Measurements from ENCODE around the gene TTC39C.

The TTC39C gene

DNA sequence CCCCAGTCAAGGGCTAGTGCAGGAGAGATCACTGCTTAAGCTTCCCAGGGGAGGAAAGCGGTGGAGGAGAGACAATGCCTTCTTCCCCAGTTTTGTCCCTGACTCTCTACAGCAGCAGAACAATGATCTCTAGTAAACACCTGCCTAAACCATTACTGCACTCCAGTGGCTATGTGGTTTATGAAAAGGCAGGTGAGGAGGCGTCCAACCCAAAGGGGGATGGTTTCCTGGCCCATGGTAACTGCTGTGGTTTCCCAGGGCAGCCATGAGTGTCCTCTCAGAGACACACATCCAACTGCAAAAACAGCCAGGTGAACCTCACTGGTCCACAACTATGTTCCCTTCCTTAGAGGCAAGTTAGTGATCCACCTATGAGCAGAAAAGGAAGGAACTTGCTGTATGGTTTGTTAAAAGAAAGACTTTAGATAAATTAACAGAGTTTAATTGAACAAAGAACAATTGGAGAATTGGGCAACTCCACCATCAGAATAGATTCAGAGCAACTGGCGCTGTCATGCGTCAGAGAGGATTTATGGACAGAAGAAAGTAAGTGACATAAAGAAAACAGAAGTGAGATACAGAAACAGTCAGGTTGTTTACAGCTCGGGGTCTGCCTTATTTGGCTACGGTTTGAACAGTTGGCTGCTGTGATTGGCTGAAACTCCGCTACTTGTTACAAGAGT is 4.8 kb upstream of the TTC39C start:
- no peak for DNase-seq (ENCODE audit: extremely low spot score)
- CTCF ChIA-PET: interaction anchor here (1.2 to 2.7 kb wide), 2 partner anchors 11 to 29 kb away, joined by 3 to 11 read pairs; no protein-coding TSS in a partner anchor
- TF ChIP-seq, protein P1, sequence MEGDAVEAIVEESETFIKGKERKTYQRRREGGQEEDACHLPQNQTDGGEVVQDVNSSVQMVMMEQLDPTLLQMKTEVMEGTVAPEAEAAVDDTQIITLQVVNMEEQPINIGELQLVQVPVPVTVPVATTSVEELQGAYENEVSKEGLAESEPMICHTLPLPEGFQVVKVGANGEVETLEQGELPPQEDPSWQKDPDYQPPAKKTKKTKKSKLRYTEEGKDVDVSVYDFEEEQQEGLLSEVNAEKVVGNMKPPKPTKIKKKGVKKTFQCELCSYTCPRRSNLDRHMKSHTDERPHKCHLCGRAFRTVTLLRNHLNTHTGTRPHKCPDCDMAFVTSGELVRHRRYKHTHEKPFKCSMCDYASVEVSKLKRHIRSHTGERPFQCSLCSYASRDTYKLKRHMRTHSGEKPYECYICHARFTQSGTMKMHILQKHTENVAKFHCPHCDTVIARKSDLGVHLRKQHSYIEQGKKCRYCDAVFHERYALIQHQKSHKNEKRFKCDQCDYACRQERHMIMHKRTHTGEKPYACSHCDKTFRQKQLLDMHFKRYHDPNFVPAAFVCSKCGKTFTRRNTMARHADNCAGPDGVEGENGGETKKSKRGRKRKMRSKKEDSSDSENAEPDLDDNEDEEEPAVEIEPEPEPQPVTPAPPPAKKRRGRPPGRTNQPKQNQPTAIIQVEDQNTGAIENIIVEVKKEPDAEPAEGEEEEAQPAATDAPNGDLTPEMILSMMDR (IDR thresholded peaks at IDR 0.05; ENCODE audit: control extremely low read depth, extremely low read depth, low read depth, missing control alignments): peak; percentile 23
- POLR2A ChIA-PET: no interaction called here

DNA sequence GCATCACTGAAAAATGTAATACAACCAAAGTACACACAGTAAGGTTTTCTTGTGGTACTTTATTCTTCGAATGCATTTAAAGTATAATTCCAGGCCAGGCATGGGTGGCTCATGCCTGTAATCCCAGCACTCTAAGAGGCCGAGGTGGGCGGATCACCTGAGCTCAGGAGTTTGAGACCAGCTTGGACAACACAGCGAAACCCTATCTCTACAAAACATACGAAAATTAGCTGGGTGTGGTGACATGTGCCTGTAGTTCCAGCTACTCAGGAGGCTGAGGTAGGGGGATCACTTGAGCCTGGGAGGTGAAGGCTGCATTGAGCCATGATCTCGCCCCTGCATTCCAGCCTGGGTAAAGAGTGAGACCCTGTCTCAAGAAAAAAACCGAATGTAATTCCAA is 3.9 kb upstream of the TTC39C start:
- TF ChIP-seq, protein P1 (IDR thresholded peaks at IDR 0.05; ENCODE audit: control extremely low read depth, extremely low read depth, low read depth, missing control alignments): no peak
- no peak for DNase-seq (ENCODE audit: extremely low spot score)
- ChIA-PET CTCF (interaction anchor here (1.1 to 2.7 kb wide), 4 partner anchors 12 to 30 kb away, joined by 3 to 11 read pairs (median 3); no protein-coding TSS in a partner anchor), POLR2A (no interaction called here)

DNA sequence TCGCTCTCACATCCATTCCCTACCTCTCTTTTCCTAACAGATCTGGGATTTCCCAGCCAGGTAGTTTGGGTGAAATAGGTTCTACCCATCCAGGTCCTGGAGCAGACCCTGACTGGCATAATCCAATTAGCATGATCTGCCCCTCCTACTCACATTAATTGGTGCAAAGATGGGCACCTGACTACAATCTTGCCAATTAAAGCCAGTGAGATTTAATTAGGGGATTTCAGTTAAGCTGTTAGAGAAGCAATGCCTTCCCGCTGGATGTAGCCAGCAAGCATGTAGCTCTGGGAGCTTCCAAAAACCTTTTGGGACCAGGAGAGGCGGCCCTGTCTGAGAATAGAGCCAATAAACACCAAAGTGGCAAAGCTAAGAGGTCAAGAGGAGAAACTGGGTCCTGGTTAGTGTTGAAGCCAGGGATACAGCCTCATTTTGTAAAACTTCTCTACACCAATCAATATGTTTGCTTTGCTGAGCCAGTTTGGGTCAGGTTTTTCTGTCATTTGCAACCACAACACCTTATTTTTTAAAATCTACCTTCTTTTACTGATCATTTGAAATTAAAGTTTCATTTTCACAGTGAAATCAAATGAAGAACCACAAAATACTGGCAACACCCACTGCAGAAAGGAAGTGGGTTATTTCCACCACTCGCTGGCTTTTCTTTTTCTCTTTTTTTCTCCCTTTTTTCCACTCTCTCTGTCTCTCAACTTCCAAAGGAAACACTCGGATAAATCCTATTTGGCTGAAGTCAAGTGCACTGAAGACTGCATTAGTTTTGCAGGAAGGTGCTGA is 3.2 kb upstream of the TTC39C start:
- no peak for DNase-seq (ENCODE audit: extremely low spot score)
- TF ChIP-seq, protein P1 (IDR thresholded peaks at IDR 0.05; ENCODE audit: control extremely low read depth, extremely low read depth, low read depth, missing control alignments): no peak
- CTCF ChIA-PET: interaction anchor here (1.1 to 2.7 kb wide), 3 partner anchors 12 to 18 kb away, joined by 3 to 11 read pairs (median 3); no protein-coding TSS in a partner anchor
- POLR2A ChIA-PET: no interaction called here

DNA sequence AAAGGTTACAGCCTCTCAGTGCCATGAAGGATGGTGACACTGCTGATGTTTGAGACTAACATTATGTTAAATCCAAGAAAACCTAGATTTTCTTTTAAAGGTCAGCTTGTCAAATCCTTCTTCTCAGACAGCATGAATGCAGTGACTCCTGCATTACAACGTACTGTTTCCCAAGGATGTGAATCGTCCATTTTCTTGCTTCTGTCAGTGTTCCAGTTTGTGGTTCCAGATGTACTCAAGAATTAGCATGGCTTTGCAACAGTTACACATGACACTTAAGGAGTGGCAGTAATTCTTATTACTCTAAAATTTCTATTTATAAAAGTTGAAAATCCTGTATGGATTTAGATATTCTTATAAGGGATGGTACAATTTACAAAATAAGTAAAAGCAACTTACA is 1.5 kb upstream of the TTC39C start:
- CTCF ChIA-PET: interaction anchor here (1.5 kb wide), 1 partner anchor 94 kb away, joined by 3 read pairs; no protein-coding TSS in a partner anchor
- TF ChIP-seq, protein P1 (IDR thresholded peaks at IDR 0.05; ENCODE audit: control extremely low read depth, extremely low read depth, low read depth, missing control alignments): no peak
- POLR2A ChIA-PET: no interaction called here
- no peak for DNase-seq (ENCODE audit: extremely low spot score)

DNA sequence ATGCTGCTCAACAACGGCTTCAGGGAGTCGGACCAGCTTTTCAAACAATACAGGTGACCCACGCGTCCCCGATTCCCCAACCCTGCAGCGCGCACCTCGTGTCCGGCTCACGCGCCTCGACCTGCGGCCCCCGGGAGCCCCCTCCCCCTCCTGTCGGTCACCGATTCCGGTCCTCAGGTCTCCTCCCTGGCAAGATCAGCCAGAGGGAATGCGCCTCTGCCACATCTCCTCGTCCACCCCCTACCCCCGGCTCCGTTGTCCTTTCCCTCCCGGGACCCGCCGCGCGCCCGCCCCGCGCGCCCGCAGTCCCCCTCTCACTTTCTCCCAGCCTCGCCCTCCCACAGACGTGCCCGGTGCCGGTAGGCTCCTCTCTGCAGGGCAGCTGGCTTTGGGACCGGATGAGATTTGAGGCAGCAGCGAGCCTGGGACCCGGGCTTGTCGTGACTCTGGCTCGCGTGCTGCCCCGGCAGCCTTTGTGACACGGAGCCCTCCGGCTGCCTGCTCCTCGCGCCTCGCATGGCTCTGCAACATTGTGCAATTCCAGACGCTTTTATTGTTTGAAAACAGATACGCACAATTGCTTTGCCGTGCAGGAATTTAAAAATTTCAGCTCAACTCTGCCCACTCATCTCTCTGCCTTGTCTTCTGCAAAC is 558 bp downstream of the TTC39C start:
- DNase-seq (ENCODE audit: extremely low spot score): no peak
- TF ChIP-seq, protein P1 (IDR thresholded peaks at IDR 0.05; ENCODE audit: control extremely low read depth, extremely low read depth, low read depth, missing control alignments): no peak
- ChIA-PET POLR2A (no interaction called here), CTCF (interaction anchor here (1.0 to 1.6 kb wide), 4 partner anchors 9 to 56 kb away, joined by 3 read pairs; no protein-coding TSS in a partner anchor)

Measured in GM10248 (cell line).